ENCODE data around the gene CKLF.

DNA sequence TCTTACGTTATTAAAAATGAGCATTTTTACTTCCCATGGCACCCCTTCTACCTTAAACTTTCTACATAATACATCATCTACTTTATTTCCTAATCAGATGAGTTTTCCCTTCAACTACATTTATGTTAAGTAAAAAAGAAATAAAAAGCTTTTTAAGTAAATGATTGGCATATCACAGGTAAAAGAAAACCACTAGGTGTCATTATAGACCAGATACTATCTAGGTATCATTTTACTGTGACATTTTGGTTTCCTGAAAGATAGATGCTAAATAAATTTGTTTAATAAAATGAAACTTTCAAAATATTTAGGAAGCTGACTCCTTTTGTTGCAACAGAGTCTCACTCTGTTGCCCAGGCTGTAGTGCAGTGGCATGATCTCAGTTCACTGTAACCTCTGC, 10.0 kb downstream of the CKLF start:
- TF ChIP-seq, protein P1, sequence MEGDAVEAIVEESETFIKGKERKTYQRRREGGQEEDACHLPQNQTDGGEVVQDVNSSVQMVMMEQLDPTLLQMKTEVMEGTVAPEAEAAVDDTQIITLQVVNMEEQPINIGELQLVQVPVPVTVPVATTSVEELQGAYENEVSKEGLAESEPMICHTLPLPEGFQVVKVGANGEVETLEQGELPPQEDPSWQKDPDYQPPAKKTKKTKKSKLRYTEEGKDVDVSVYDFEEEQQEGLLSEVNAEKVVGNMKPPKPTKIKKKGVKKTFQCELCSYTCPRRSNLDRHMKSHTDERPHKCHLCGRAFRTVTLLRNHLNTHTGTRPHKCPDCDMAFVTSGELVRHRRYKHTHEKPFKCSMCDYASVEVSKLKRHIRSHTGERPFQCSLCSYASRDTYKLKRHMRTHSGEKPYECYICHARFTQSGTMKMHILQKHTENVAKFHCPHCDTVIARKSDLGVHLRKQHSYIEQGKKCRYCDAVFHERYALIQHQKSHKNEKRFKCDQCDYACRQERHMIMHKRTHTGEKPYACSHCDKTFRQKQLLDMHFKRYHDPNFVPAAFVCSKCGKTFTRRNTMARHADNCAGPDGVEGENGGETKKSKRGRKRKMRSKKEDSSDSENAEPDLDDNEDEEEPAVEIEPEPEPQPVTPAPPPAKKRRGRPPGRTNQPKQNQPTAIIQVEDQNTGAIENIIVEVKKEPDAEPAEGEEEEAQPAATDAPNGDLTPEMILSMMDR (conservative IDR thresholded peaks at IDR 0.05; ENCODE audit: low read depth, low read length) = peak; percentile 40; the same call in 1 of the 2 replicates
- no peak for TF ChIP-seq EZH2 (IDR thresholded peaks at IDR 0.05; ENCODE audit: low read length, unreplicated experiment)
- no peak for TF ChIP-seq EZH2phosphoT487 (IDR thresholded peaks at IDR 0.05; ENCODE audit: borderline replicate concordance, low read length)
